GM21528 (cell line): ENCODE data around the gene NCAM2.

Source experiments
- ATAC-seq: cut with Tn5 transposase; IDR thresholded peaks from one replicate; pipeline ENCODE4 v1.9.1; 2021; ENCODE audit warnings: mild to moderate bottlenecking, moderate library complexity; ENCODE audit not compliant: unreplicated experiment, low FRiP score

The NCAM2 gene

DNA sequence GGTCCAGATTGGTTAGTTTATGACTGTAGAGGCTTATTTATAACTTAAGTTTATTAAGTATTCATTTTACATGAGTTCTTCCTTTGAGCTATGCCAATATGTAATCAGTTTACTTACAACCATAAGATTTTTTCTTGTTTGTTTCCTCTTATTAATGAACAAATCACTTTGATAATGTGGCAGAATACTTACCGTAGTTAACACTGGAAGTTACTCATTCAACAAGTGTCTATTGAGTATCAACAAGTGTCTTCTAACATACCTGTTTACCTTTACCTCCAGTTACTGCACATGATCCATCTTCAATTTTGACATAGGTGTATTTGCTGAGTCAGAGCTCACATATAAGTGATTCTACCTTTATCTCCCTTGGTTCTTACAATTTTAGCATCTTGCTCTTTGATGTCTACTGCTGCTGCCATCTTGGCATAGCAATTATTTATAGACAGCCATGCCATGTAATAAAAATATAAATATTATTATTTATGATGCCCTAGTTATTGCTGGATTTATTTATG, 205.7 kb downstream of the NCAM2 start:
- ATAC-seq, result no peak

DNA sequence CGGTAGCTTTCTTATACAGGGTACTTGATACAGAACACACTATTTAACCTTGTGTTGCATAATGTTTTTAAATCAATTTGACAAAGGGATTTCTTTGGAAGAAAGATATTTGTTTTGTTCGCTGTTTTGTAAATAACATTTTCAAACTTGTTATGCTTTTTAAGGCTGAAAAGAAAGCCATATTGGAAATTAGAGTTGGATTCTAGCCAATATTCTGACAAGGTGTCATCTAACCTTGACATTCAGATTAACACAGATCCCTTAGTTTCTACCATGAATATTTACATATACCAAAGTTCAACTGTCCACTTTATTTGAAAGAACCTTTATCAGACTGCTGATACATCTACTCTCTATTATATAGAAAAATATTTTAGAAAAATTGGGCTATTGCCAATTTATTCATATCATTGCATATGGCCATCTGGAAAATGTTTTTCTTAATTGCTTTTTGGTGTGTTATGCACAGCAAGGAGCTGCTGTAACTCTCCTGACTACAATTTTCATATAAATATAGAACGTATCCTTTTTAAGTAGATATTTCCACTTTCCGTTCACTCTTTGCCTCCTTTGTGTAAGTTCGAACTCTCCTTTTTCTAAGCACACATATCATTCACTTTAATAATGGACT, 206.3 kb downstream of the NCAM2 start:
- no peak for ATAC-seq

GRCh38 chr21:21205604-21206003, 207.4 kb downstream of the NCAM2 start:
- no peak for ATAC-seq

GRCh38 chr21:21210552-21210951, 212.3 kb downstream of the NCAM2 start:
- no peak for ATAC-seq

DNA sequence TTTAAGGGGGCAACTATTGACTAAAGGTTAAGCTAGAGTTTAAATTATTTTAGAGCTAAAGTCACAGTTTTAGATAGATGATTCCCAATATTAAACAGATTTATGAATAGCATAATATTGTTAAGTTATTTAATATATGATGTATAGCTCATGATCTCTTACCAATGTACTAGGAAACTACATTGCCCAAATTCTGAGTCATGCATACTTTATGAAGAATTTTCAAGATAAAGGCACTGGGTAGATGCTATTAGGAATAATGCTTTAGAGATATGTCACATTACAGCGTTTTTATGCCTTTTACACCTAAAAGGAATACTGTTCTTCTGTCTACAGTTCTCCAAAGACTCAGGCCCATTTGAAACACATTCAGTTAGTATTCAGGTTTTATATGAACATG, 215.1 kb downstream of the NCAM2 start:
- ATAC-seq, result no peak

DNA sequence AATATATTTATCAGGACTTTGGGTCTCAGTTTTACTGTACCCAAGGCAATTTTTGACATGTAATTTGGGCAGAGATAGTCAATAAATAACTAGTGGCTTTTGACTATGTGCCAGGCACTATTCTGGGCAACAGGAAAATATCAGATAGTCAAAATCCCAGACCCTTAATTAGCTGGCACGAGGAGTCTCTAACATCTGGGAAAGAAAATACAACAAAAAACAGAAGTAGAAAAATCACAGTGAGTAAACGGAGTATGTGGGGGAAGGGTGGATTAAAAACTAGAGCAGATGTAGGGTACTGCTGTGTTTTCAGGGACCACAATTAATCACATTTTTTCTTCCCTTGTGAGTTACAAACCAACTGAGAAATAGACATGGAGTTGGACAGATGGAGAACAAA, 217.8 kb downstream of the NCAM2 start:
- no peak for ATAC-seq

DNA sequence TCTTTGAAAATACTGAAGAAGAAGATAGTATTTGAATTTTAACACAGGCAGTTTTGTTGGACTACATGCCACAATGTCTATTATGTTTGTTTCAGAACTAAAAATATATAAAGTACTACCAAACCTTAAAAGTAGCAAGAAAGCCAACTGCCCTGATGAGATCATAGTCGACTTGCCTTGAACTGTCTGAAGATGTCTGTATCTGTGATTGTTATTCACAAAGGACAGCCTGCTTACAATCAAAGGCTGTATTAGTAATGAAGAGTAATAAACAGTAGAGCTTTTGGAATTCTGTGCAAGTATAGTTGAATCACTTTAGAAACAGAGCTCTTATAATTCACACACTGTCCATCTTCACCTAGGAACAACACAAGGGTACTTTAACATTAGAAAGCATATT, 228.3 kb downstream of the NCAM2 start:
- no peak for ATAC-seq

DNA sequence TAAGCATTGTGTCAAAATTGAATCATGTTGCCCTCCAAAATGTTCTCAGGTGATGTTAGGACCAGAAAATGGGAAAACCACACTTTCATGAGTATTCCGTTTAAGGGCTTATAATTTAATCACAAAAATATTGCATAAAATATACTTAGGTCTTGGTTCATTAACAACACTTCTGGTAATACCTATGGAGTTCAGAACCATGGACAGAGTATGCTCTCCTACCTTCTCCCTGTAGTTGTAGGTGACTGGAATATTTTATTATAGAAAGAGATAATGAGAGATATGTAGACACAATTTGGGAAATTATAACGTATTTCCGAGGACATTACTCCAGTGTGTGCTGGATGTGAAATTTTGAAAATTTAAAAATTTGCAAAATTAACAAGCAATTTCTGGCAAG, 232.5 kb downstream of the NCAM2 start:
- no peak for ATAC-seq

DNA sequence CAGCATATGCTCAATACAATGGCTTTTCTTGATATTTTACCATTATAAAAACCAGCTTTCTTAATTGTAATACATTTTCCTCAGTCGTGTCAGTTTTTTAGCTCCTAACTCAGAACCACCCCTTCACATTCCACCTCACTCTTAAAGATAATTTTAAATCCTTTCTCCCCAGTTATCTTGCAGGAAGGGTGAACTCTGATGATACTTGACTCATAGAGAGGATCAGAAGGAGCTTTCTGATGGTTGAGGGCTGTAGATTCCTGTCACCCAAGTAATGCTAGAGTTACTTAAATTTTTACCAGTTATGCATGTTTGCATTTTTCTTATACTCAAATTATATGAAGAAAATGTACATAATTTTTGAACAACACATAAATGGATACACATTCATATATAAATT, 233.7 kb downstream of the NCAM2 start:
- no peak for ATAC-seq

DNA sequence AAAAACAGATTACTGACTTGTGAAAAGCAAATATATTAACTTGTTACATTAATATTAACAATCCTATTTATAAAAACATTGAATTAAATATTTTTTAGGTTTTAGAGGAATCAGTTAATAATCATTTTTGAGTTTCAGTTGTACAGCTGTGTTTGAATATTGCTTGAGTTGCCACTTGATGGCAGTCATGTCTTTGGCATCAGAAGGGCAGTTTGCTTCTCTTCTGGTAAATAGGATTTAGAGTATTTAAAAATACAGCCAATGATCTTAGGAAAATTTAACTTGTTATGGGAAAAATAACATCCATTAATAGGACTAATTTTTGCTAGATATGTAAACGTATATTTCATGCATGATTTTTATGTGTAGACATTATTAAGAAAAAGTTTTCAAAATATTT, 234.1 kb downstream of the NCAM2 start:
- no peak for ATAC-seq

GRCh38 chr21:21233051-21233450, 234.8 kb downstream of the NCAM2 start:
- ATAC-seq, result no peak

- no peak for ATAC-seq
These were observed 238.8 kb downstream of the NCAM2 start for GRCh38 chr21:21236996-21237395.

DNA sequence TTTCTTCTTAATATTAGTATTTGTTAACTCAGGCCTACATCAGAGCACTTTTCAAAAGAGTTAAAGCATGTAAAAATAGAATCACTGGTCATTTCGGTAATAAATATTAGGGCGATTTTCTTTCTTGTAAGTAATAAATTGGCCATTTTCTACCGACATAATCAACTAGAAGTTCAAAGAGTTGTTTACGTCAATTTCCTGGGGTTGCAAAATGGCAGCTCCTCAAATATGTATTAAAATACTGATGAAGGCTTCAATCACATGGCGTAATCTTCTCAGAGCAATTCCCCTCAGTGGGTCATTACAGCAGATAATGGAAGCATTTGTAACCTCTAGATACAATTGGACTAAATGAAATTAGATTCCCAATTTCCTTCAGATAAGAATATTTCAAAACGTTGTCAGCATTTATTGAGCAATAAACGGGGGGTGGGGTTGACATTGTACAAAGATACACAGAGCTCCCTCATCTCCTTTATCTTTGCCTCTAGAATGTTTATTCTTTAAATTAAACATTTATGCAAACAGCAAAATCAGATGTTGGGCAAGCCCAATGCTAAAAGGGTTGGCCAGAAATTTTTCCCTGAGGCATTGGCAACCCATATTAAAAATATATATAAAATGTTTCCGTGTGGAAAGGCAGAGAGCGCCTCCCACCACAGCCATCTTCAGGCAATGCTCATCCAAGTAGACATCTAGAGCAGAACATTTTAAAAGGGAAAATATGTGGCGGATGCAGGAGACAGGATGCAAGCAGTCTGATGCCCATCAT, 240.6 kb downstream of the NCAM2 start:
- no peak for ATAC-seq

DNA sequence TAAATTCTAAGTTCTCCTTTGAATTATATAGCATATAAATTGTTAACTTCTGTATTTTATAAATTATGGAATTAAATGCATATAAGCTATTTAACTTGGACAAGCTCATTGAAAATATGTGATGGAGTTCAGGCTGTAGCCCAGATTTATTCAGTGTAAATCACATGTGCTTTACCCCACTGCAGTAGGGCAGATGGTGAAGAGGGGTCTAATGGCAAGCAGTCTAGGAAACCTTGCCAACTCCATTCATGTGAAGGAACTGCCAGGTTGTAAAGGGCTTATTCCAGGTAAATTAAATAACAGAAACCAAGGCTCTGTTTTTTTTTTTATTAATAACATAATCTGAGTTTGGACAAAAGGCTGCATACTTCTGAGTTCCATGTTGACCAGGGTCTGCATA, 243.2 kb downstream of the NCAM2 start:
- no peak for ATAC-seq

GRCh38 chr21:21246007-21246406, 247.8 kb downstream of the NCAM2 start:
- ATAC-seq, result no peak

DNA sequence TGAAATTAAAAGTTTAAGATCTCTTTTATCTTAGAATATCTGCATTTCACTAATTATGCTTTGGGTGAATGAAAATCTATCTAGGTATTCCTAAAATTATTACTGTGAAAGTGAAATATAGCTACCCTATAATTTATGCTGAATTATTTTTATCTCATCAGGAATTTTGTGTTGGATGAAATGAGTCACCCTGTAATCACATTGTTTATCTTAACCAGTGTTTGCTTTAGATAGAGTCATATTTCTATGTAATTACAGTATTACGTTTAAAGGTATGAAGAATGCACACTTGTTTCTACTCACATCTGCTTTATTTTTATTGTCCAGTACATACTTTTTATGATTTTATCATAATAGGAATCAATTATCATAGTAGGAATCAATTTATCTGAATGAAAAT, 249.2 kb downstream of the NCAM2 start:
- ATAC-seq, result no peak

GRCh38 chr21:21262048-21262447, 263.8 kb downstream of the NCAM2 start:
- ATAC-seq, result no peak

- no peak for ATAC-seq
These were observed 269.9 kb downstream of the NCAM2 start for GRCh38 chr21:21268061-21268471.

- no peak for ATAC-seq
These were observed 270.7 kb downstream of the NCAM2 start for GRCh38 chr21:21268885-21269284.

- no peak for ATAC-seq
These were observed 281.1 kb downstream of the NCAM2 start for GRCh38 chr21:21279193-21279901.

DNA sequence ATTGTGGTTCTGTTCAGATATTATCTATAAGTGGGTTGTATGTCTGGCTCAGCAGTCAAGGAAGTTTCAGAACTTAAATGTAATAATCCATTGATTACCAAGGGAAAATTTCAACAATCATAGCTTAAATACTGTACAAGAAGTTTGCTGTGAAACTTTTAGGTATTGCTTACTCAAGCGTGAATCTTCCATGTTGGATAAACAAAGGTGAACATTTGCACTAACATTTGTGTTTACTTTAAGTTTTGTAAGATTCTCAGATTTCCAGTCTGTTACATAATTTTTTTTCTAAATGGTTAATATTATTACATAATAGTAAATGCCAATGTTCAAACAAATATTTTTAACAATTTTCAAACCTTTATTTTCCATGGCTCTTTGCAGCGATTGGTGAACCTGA, 285.6 kb downstream of the NCAM2 start:
- no peak for ATAC-seq
